IMR-90 (cell line): ENCODE data around the gene SAP30BP. TPM values are rescaled to one million over a fixed set of nuclear protein-coding genes. Genes with fewer than 3 reads are reported as not detected.

Experiments used
- ATAC-seq: fragments of 200-7000 bp; cut with Tn5 transposase; 2 replicates; pipeline ENCODE4 v1.9.1; 2020; ENCODE audit warnings: low read depth, mild to moderate bottlenecking, moderate library complexity
- BruUV-seq: library from RNA; stranded (reverse); fragments of 400-500 nt; replicated peaks from 2 replicates; lab custom pipeline; 2021; lab: Mats Ljungman, UMichigan
- CTCF ChIA-PET: fragments of 300-600 bp; formaldehyde crosslinking; extraction: SDS; loops from one replicate; lab custom pipeline; 2021; ENCODE audit warnings: antibody characterized with exemption; lab: Yijun Ruan, JAX
- POLR2A ChIA-PET: fragments of 300-600 bp; sonication (Branson Sonifier 250); formaldehyde crosslinking; loops from one replicate; lab custom pipeline; 2022; ENCODE audit warnings: antibody characterized with exemption; ENCODE audit not compliant: unreplicated experiment; lab: Charles Lee
- DNase-seq: peaks from one replicate; pipeline ENCODE4 v3.0.0; 2013
- H2AFZ ChIP-seq: replicated peaks from 2 replicates; pipeline ENCODE3; 2013; ENCODE audit warnings: low read length, mild to moderate bottlenecking; ENCODE audit not compliant: poor library complexity
- H2AK5ac ChIP-seq: 2 replicates; pipeline ENCODE4 v1.6.1; 2013; ENCODE audit warnings: low read depth, low read length, inconsistent platforms
- H2AK9ac ChIP-seq: replicated peaks from 2 replicates; pipeline ENCODE3; 2013; ENCODE audit warnings: mild to moderate bottlenecking, low read depth, low read length, moderate library complexity; ENCODE audit not compliant: poor library complexity
- H2BK120ac ChIP-seq: 2 replicates; pipeline ENCODE4 v1.6.1; 2013; ENCODE audit warnings: low read depth, low read length, inconsistent platforms
- H2BK15ac ChIP-seq: 3 replicates; pipeline ENCODE4 v1.6.1; 2013; ENCODE audit warnings: low read depth, low read length, inconsistent platforms
- H2BK20ac ChIP-seq: 2 replicates; pipeline ENCODE4 v1.6.1; 2013; ENCODE audit warnings: low read depth, mild to moderate bottlenecking, inconsistent platforms, low read length, moderate library complexity
- H2BK5ac ChIP-seq: 2 replicates; pipeline ENCODE4 v1.6.1; 2013; ENCODE audit warnings: mild to moderate bottlenecking, low read depth, low read length, inconsistent platforms; ENCODE audit not compliant: poor library complexity, severe bottlenecking
- H3K14ac ChIP-seq: replicated peaks from 2 replicates; pipeline ENCODE4 v1.6.1; 2013; ENCODE audit warnings: low read depth, low read length, inconsistent platforms
- H3K18ac ChIP-seq: 2 replicates; pipeline ENCODE4 v1.6.1; 2013; ENCODE audit warnings: low read depth, low read length, control low read depth
- H3K23ac ChIP-seq: 2 replicates; pipeline ENCODE4 v1.6.1; 2013; ENCODE audit warnings: low read depth, low read length, inconsistent platforms
- H3K27ac ChIP-seq: 2 replicates; pipeline ENCODE4 v1.5.1; 2013; ENCODE audit warnings: mild to moderate bottlenecking, control low read depth, low read length; ENCODE audit not compliant: insufficient read depth
- H3K27me3 ChIP-seq: 2 replicates; pipeline ENCODE4 v1.6.1; 2013; ENCODE audit warnings: low read length; ENCODE audit not compliant: control insufficient read depth, insufficient read depth
- H3K36me3 ChIP-seq: 2 replicates; pipeline ENCODE4 v1.6.1; 2013; ENCODE audit warnings: low read length, mixed read lengths; ENCODE audit not compliant: control insufficient read depth, insufficient read depth
- H3K4ac ChIP-seq: 2 replicates; pipeline ENCODE4 v1.6.1; 2013; ENCODE audit warnings: low read depth, low read length, inconsistent platforms
- H3K4me1 ChIP-seq: 2 replicates; pipeline ENCODE4 v1.6.1; 2013; ENCODE audit warnings: low read length, mixed read lengths; ENCODE audit not compliant: control insufficient read depth, insufficient read depth
- H3K4me2 ChIP-seq: 2 replicates; pipeline ENCODE4 v1.6.1; 2013; ENCODE audit warnings: low read depth, mild to moderate bottlenecking, control low read depth, low read length, moderate library complexity
- H3K4me3 ChIP-seq: 2 replicates; pipeline ENCODE4 v1.5.1; 2013; ENCODE audit warnings: low read depth, mild to moderate bottlenecking, control low read depth, low read length, moderate library complexity; ENCODE audit not compliant: insufficient read depth
- H3K56ac ChIP-seq: 2 replicates; pipeline ENCODE4 v1.6.1; 2013; ENCODE audit warnings: low read length, inconsistent platforms; ENCODE audit not compliant: insufficient read depth; ENCODE audit errors: extremely low read depth
- H3K79me1 ChIP-seq, 2 experiments: 2 replicates each; pipeline ENCODE4 v1.6.1; 2013; ENCODE audit warnings: low read length in 2 of 2, inconsistent platforms in 1 of 2, low read depth in 1 of 2
- H3K9ac ChIP-seq: 2 replicates; pipeline ENCODE4 v1.6.1; 2013; ENCODE audit warnings: low read depth, low read length, control low read depth
- H3K9me1 ChIP-seq: 2 replicates; pipeline ENCODE4 v1.6.1; 2013; ENCODE audit warnings: low read length, inconsistent platforms; ENCODE audit not compliant: insufficient read depth
- H3K9me3 ChIP-seq: 2 replicates; pipeline ENCODE4 v1.6.1; 2013; ENCODE audit warnings: low read length; ENCODE audit not compliant: control insufficient read depth, insufficient read depth
- H4K20me1 ChIP-seq: 2 replicates; pipeline ENCODE4 v1.6.1; 2013; ENCODE audit warnings: low read length, inconsistent platforms; ENCODE audit not compliant: insufficient read depth
- H4K5ac ChIP-seq: 2 replicates; pipeline ENCODE4 v1.6.1; 2013; ENCODE audit warnings: mild to moderate bottlenecking, low read depth, low read length, control low read depth
- H4K8ac ChIP-seq, 2 experiments: 2 replicates each; pipeline ENCODE4 v1.6.1; 2013; ENCODE audit warnings: low read depth in 2 of 2, low read length in 2 of 2, control low read depth in 1 of 2, inconsistent platforms in 1 of 2
- H4K91ac ChIP-seq: 2 replicates; pipeline ENCODE4 v1.6.1; 2013; ENCODE audit warnings: low read depth, low read length, inconsistent platforms; ENCODE audit not compliant: insufficient read depth
- CEBPB ChIP-seq: IDR thresholded peaks from 2 replicates; pipeline ENCODE4 v1.6.1; 2012; ENCODE audit warnings: low read depth, low read length, improper control_type of control experiment
- MAFK ChIP-seq: IDR thresholded peaks from 2 replicates; pipeline ENCODE4 v1.6.1; 2012; ENCODE audit warnings: low read depth, low read length, improper control_type of control experiment
- MAZ ChIP-seq: IDR thresholded peaks from 2 replicates; pipeline ENCODE4 v1.6.1; 2012; ENCODE audit warnings: low read depth, mild to moderate bottlenecking, low read length, improper control_type of control experiment, moderate library complexity, borderline replicate concordance
- RCOR1 ChIP-seq: IDR thresholded peaks from 2 replicates; pipeline ENCODE4 v1.6.1; 2012; ENCODE audit warnings: mild to moderate bottlenecking, low read length, improper control_type of control experiment; ENCODE audit not compliant: insufficient replicate concordance
- RFX5 ChIP-seq: IDR thresholded peaks from 2 replicates; pipeline ENCODE4 v1.8.0; 2012; ENCODE audit warnings: low read depth, mild to moderate bottlenecking, low read length, moderate library complexity
- WGBS, 2 experiments: methylation state at CpG; one replicate each; pipeline versions ENCODE4 v1.1.5 to v1.1.7; 2013; ENCODE audit warnings: missing lambda C conversion rate in 2 of 2; ENCODE audit not compliant: insufficient read length in 1 of 2; ENCODE audit errors: extremely low coverage in 2 of 2; 5-methylcytosine and 5-hydroxymethylcytosine counted together
- dilution Hi-C: fragments of 300-500 bp; cut with HindIII; formaldehyde crosslinking; loops from one replicate; pipeline ENCODE4 v1.14.3; 2018; ENCODE audit warnings: low sequenced_read_pairs; ENCODE audit not compliant: unreplicated experiment
- in situ Hi-C: fragments of 300-500 bp; cut with MboI; formaldehyde crosslinking; loops from 3 replicates; pipeline ENCODE4 v1.14.3; 2019; ENCODE audit warnings: low sequenced_read_pairs, inconsistent platforms, mixed read lengths
- intact Hi-C: fragments of 100-400 bp; cut with micrococcal nuclease; formaldehyde crosslinking; loops from 2 replicates; pipeline ENCODE4 v1.10.0; 2022
- polyA plus RNA-seq, 3 experiments: library from polyadenylated mRNA; depleted of rRNA; stranded (reverse); fragments of >200 nt; gene quantifications; 2 replicates each; pipeline ENCODE4 v1.2.3, GENCODE V29; 2012; ENCODE audit warnings: low replicate concordance in 1 of 3
- total RNA-seq: library from RNA; depleted of rRNA; stranded (reverse); fragments of >200 nt; gene quantifications from 2 replicates; pipeline ENCODE4 v1.2.3, GENCODE V29; 2012
- TF ChIP-seq, protein P1 (sequence below): fragments of 150-350 bp; IDR thresholded peaks from 2 replicates; pipeline ENCODE4 v1.6.1; 2016; ENCODE audit warnings: low read depth, mild to moderate bottlenecking, low read length, moderate library complexity, borderline replicate concordance

Gene SAP30BP
- total and polyA plus RNA-seq, 2 of the 4 experiments (the other 2 are of a cell fraction): 70.4 to 139 TPM

DNA sequence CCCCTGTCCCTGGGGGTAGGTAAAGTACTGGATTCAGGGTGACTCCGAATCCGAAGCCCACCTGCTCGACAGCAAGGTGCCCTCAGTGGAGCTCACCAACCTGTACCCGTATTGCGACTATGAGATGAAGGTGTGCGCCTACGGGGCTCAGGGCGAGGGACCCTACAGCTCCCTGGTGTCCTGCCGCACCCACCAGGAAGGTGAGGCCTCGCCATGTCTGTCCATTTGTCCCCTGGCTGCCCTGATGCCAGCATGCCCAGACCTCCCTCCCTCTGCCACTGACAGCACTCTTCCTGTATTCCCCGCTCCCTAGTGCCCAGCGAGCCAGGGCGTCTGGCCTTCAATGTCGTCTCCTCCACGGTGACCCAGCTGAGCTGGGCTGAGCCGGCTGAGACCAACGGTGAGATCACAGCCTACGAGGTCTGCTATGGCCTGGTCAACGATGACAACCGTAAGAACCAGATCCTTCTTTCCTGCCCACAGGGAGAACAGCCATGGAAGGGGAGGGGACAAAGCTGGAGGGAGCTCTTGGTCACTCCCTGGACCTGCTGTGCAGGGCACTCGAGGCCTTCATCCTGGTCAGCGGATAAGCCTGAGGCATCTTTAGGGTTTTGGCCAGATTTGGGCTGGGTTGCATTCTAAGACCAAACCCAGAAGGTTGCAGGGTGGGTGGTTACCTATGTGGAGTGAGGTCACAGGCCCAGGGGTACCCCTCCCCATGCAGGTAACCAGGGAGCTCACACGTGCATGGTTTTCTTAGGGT lies 83.7 kb downstream of the SAP30BP start:
- POLR2A ChIA-PET: no interaction called here
- no peak overlapping the region for H3K56ac ChIP-seq
- H3K4me2 ChIP-seq: no peak overlapping the region
- H4K5ac ChIP-seq: no peak overlapping the region
- H3K14ac ChIP-seq: no peak overlapping the region
- H2AFZ ChIP-seq: no peak overlapping the region
- no peak overlapping the region for H3K4me3 ChIP-seq
- no peak overlapping the region for H3K27ac ChIP-seq
- no peaks in the 10 kb centered on the region for H4K20me1 ChIP-seq
- H4K91ac ChIP-seq: no peak overlapping the region
- H3K4me1 ChIP-seq: peaks cover 6% of the 10 kb centered on the region
- DNase-seq: no peak
- no peak overlapping the region for H3K9ac ChIP-seq
- no peak overlapping the region for H2BK15ac ChIP-seq
- H3K79me1 ChIP-seq: no peaks in the 10 kb centered on the region
- no peak for TF ChIP-seq RFX5
- TF ChIP-seq MAFK: no peak
- no peak for TF ChIP-seq CEBPB
- no peak for TF ChIP-seq RCOR1
- no peak for TF ChIP-seq MAZ
- TF ChIP-seq, protein P1, sequence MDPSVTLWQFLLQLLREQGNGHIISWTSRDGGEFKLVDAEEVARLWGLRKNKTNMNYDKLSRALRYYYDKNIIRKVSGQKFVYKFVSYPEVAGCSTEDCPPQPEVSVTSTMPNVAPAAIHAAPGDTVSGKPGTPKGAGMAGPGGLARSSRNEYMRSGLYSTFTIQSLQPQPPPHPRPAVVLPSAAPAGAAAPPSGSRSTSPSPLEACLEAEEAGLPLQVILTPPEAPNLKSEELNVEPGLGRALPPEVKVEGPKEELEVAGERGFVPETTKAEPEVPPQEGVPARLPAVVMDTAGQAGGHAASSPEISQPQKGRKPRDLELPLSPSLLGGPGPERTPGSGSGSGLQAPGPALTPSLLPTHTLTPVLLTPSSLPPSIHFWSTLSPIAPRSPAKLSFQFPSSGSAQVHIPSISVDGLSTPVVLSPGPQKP: no peak
- intact Hi-C loops (no loop called here), dilution Hi-C loops (no loop called here), in situ Hi-C loops (no loop called here)
- no peaks in the 10 kb centered on the region for H3K9me3 ChIP-seq
- H3K9me1 ChIP-seq: 0 out of 2 replicates have a peak, but pooled peaks cover 3% of the 10 kb centered on the region
- H2BK20ac ChIP-seq: no peak overlapping the region
- no peak overlapping the region for H3K23ac ChIP-seq
- H3K27me3 ChIP-seq: no peaks in the 10 kb centered on the region; the same call in 1 of the 2 replicates
- no peaks in the 10 kb centered on the region for H3K36me3 ChIP-seq
- H3K18ac ChIP-seq: no peak overlapping the region
- peak overlapping the region; percentile 45 for H2AK9ac ChIP-seq
- no peak overlapping the region for H4K8ac ChIP-seq
- ATAC-seq: no peak
- BruUV-seq: no TSS peak
- 0 out of 2 replicates have a peak overlapping the region, but pooled peaks have one; percentile 29 for H2AK5ac ChIP-seq
- H3K4ac ChIP-seq: no peak overlapping the region
- CTCF ChIA-PET: interaction anchor here (0.6 to 4.6 kb wide), 5 partner anchors 15 to 118 kb away, joined by 3 to 53 read pairs (median 3); partner anchors contain the start of genes GALK1 and SMIM5
- H2BK5ac ChIP-seq: no peak overlapping the region
- H2BK120ac ChIP-seq: no peak overlapping the region
- 72% methylated on average over 17 of the region's 23 CpGs; no CpG with 5 or more reads in 1 of the 2 experiments for WGBS, 2 experiments
